ENCODE results near the gene CHRNA9. TPM values are rescaled to one million over a fixed set of nuclear protein-coding genes. Genes with fewer than 3 reads are reported as not detected.

The CHRNA9 gene
- total and polyA plus RNA-seq, 2 experiments from 2014 or later = 0.58 to 5.7 TPM

DNA sequence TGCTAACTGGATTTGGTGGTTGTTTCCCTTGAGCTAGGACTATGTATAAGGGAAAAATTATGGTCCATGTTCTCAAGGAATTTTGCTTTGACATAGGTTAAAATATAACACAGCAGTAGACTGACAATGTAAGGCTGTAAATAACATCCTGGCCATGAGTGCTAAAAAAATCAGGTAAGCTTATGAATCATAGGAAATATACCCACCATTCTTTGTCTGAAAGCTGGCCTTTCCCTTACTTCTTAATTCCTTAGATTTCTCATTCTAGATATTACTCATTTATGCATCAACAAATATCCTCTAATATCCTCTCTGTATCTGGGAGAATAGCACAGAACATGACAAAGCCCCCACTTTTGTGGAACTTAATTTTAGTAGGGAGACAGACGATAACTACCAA is 6.8 kb upstream of the CHRNA9 start:
- Mint-ChIP-seq H3K36me3 (ENCODE audit: low read depth) (no peaks in the 10 kb centered on the region; the same call in 2 of the 3 replicates), H3K27ac (no peak overlapping the region), H3K4me3 (no peak overlapping the region; the same call in 2 of the 3 replicates), H3K27me3 (ENCODE audit: insufficient read depth, low read depth, poor library complexity) (peaks cover 20% of the 10 kb centered on the region), H3K4me1 (peaks cover 13% of the 10 kb centered on the region), H3K9me3 (no peaks in the 10 kb centered on the region)
- H3K79me2 ChIP-seq (replicated peaks; ENCODE audit: insufficient read depth) = no peaks in the 10 kb centered on the region
- H3K4me1 ChIP-seq (ENCODE audit: insufficient read depth) = peaks cover 9% of the 10 kb centered on the region; the same call in 1 of the 2 replicates
- H4K20me1 ChIP-seq (replicated peaks; ENCODE audit: insufficient read depth) = no peaks in the 10 kb centered on the region
- no peak overlapping the region for H2AFZ ChIP-seq
- DNase-seq (ENCODE audit: low spot score) (no peak), ATAC-seq (no peak)
- H3K4me3 ChIP-seq = no peak overlapping the region
- no peak overlapping the region for H3K4me2 ChIP-seq
- H3K36me3 ChIP-seq (ENCODE audit: insufficient read depth) = no peaks in the 10 kb centered on the region
- H3F3A ChIP-seq (replicated peaks; ENCODE audit: low read depth) = no peaks in the 10 kb centered on the region
- H3K27ac ChIP-seq (ENCODE audit: low read depth) = no peak overlapping the region
- no peaks in the 10 kb centered on the region; the same call in 1 of the 2 replicates for H3K9me2 ChIP-seq (ENCODE audit: insufficient read depth)
- TF ChIP-seq EZH2 (IDR thresholded peaks at IDR 0.05; ENCODE audit: low read depth, unreplicated experiment) = no peak
- no peaks in the 10 kb centered on the region for H3K27me3 ChIP-seq (ENCODE audit: insufficient read depth)

DNA sequence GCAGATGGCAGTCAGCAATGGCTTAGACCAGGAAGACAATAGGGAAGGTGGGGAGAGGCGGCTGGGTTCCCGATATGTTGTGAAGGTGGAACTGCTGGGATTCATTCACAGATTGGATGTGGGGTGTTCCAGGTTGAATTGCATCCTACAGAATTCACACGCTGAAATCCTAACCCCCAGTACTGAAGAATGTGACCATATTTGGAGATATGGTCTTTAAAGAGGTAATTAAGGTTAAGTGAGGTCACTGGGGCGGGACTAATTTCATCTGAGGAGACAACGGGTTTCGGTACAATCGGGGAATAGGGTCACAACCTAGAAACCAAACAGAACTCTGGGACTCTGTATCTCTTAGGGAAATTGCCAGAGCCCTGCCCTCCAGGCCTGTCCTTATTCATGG is 5.3 kb upstream of the CHRNA9 start:
- H4K20me1 ChIP-seq (replicated peaks; ENCODE audit: insufficient read depth) = no peaks in the 10 kb centered on the region
- ATAC-seq = no peak
- no peak overlapping the region for H3K27ac Mint-ChIP-seq
- no peak for DNase-seq (ENCODE audit: low spot score)
- no peak overlapping the region for H3K4me3 Mint-ChIP-seq
- no peak overlapping the region for H3K27ac ChIP-seq (ENCODE audit: low read depth)
- peaks cover 16% of the 10 kb centered on the region for H3K27me3 Mint-ChIP-seq (ENCODE audit: insufficient read depth, low read depth, poor library complexity)
- H3F3A ChIP-seq (replicated peaks; ENCODE audit: low read depth) = no peaks in the 10 kb centered on the region
- H3K36me3 ChIP-seq (ENCODE audit: insufficient read depth) = no peaks in the 10 kb centered on the region
- H3K4me1 ChIP-seq (ENCODE audit: insufficient read depth) = peaks cover 6% of the 10 kb centered on the region
- H3K36me3 Mint-ChIP-seq (ENCODE audit: low read depth) = peaks cover 4% of the 10 kb centered on the region; the same call in 1 of the 3 replicates
- H3K4me1 Mint-ChIP-seq = peaks cover 22% of the 10 kb centered on the region
- no peak overlapping the region for H2AFZ ChIP-seq
- no peaks in the 10 kb centered on the region for H3K79me2 ChIP-seq (replicated peaks; ENCODE audit: insufficient read depth)
- no peak overlapping the region for H3K4me3 ChIP-seq
- peaks cover 5% of the 10 kb centered on the region; the same call in 1 of the 3 replicates for H3K9me3 Mint-ChIP-seq
- no peak overlapping the region for H3K4me2 ChIP-seq
- no peaks in the 10 kb centered on the region; the same call in 1 of the 2 replicates for H3K9me2 ChIP-seq (ENCODE audit: insufficient read depth)
- H3K27me3 ChIP-seq (ENCODE audit: insufficient read depth) = no peaks in the 10 kb centered on the region
- TF ChIP-seq, protein P1, sequence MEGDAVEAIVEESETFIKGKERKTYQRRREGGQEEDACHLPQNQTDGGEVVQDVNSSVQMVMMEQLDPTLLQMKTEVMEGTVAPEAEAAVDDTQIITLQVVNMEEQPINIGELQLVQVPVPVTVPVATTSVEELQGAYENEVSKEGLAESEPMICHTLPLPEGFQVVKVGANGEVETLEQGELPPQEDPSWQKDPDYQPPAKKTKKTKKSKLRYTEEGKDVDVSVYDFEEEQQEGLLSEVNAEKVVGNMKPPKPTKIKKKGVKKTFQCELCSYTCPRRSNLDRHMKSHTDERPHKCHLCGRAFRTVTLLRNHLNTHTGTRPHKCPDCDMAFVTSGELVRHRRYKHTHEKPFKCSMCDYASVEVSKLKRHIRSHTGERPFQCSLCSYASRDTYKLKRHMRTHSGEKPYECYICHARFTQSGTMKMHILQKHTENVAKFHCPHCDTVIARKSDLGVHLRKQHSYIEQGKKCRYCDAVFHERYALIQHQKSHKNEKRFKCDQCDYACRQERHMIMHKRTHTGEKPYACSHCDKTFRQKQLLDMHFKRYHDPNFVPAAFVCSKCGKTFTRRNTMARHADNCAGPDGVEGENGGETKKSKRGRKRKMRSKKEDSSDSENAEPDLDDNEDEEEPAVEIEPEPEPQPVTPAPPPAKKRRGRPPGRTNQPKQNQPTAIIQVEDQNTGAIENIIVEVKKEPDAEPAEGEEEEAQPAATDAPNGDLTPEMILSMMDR (conservative IDR thresholded peaks at IDR 0.05; ENCODE audit: low read depth in 2 of 2) = no peak
- TF ChIP-seq, protein P2, sequence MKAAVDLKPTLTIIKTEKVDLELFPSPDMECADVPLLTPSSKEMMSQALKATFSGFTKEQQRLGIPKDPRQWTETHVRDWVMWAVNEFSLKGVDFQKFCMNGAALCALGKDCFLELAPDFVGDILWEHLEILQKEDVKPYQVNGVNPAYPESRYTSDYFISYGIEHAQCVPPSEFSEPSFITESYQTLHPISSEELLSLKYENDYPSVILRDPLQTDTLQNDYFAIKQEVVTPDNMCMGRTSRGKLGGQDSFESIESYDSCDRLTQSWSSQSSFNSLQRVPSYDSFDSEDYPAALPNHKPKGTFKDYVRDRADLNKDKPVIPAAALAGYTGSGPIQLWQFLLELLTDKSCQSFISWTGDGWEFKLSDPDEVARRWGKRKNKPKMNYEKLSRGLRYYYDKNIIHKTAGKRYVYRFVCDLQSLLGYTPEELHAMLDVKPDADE (IDR thresholded peaks at IDR 0.05) = no peak
- TF ChIP-seq ZNF331 (CRISPR knock-in tag; IDR thresholded peaks at IDR 0.05; ENCODE audit: low read depth) (no peak), EZH2 (IDR thresholded peaks at IDR 0.05; ENCODE audit: low read depth, unreplicated experiment) (no peak), CREB1 (CRISPR knock-in tag; IDR thresholded peaks at IDR 0.05; ENCODE audit: low read depth) (no peak), POLR2AphosphoS5 (IDR thresholded peaks at IDR 0.05; ENCODE audit: low read depth) (no peak), JUNB (IDR thresholded peaks at IDR 0.05; ENCODE audit: unreplicated experiment) (no peak)
- TF ChIP-seq, protein P3, sequence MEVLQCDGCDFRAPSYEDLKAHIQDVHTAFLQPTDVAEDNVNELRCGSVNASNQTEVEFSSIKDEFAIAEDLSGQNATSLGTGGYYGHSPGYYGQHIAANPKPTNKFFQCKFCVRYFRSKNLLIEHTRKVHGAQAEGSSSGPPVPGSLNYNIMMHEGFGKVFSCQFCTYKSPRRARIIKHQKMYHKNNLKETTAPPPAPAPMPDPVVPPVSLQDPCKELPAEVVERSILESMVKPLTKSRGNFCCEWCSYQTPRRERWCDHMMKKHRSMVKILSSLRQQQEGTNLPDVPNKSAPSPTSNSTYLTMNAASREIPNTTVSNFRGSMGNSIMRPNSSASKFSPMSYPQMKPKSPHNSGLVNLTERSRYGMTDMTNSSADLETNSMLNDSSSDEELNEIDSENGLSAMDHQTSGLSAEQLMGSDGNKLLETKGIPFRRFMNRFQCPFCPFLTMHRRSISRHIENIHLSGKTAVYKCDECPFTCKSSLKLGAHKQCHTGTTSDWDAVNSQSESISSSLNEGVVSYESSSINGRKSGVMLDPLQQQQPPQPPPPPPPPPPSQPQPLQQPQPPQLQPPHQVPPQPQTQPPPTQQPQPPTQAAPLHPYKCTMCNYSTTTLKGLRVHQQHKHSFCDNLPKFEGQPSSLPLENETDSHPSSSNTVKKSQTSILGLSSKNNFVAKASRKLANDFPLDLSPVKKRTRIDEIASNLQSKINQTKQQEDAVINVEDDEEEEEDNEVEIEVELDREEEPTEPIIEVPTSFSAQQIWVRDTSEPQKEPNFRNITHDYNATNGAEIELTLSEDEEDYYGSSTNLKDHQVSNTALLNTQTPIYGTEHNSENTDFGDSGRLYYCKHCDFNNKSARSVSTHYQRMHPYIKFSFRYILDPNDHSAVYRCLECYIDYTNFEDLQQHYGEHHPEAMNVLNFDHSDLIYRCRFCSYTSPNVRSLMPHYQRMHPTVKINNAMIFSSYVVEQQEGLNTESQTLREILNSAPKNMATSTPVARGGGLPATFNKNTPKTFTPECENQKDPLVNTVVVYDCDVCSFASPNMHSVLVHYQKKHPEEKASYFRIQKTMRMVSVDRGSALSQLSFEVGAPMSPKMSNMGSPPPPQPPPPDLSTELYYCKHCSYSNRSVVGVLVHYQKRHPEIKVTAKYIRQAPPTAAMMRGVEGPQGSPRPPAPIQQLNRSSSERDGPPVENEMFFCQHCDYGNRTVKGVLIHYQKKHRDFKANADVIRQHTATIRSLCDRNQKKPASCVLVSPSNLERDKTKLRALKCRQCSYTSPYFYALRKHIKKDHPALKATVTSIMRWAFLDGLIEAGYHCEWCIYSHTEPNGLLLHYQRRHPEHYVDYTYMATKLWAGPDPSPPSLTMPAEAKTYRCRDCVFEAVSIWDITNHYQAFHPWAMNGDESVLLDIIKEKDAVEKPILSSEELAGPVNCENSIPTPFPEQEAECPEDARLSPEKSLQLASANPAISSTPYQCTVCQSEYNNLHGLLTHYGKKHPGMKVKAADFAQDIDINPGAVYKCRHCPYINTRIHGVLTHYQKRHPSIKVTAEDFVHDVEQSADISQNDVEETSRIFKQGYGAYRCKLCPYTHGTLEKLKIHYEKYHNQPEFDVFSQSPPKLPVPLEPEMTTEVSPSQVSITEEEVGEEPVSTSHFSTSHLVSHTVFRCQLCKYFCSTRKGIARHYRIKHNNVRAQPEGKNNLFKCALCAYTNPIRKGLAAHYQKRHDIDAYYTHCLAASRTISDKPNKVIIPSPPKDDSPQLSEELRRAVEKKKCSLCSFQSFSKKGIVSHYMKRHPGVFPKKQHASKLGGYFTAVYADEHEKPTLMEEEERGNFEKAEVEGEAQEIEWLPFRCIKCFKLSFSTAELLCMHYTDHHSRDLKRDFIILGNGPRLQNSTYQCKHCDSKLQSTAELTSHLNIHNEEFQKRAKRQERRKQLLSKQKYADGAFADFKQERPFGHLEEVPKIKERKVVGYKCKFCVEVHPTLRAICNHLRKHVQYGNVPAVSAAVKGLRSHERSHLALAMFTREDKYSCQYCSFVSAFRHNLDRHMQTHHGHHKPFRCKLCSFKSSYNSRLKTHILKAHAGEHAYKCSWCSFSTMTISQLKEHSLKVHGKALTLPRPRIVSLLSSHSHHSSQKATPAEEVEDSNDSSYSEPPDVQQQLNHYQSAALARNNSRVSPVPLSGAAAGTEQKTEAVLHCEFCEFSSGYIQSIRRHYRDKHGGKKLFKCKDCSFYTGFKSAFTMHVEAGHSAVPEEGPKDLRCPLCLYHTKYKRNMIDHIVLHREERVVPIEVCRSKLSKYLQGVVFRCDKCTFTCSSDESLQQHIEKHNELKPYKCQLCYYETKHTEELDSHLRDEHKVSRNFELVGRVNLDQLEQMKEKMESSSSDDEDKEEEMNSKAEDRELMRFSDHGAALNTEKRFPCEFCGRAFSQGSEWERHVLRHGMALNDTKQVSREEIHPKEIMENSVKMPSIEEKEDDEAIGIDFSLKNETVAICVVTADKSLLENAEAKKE (CRISPR knock-in tag; IDR thresholded peaks at IDR 0.05) = no peak
- TF ChIP-seq, protein P4, sequence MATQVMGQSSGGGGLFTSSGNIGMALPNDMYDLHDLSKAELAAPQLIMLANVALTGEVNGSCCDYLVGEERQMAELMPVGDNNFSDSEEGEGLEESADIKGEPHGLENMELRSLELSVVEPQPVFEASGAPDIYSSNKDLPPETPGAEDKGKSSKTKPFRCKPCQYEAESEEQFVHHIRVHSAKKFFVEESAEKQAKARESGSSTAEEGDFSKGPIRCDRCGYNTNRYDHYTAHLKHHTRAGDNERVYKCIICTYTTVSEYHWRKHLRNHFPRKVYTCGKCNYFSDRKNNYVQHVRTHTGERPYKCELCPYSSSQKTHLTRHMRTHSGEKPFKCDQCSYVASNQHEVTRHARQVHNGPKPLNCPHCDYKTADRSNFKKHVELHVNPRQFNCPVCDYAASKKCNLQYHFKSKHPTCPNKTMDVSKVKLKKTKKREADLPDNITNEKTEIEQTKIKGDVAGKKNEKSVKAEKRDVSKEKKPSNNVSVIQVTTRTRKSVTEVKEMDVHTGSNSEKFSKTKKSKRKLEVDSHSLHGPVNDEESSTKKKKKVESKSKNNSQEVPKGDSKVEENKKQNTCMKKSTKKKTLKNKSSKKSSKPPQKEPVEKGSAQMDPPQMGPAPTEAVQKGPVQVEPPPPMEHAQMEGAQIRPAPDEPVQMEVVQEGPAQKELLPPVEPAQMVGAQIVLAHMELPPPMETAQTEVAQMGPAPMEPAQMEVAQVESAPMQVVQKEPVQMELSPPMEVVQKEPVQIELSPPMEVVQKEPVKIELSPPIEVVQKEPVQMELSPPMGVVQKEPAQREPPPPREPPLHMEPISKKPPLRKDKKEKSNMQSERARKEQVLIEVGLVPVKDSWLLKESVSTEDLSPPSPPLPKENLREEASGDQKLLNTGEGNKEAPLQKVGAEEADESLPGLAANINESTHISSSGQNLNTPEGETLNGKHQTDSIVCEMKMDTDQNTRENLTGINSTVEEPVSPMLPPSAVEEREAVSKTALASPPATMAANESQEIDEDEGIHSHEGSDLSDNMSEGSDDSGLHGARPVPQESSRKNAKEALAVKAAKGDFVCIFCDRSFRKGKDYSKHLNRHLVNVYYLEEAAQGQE (IDR thresholded peaks at IDR 0.05; ENCODE audit: unreplicated experiment) = no peak
